Aorta (tissue), 5 donors: ENCODE results near the gene ADAM21. TPM values are rescaled to one million over a fixed set of nuclear protein-coding genes. Genes with fewer than 3 reads are reported as not detected.
A peak's percentile ranks its signal among the peaks of the same experiment; 100 is the strongest.
"Not testable (repeated sequence)": the region's sequence is repeated elsewhere in the genome, so short reads cannot be mapped to it uniquely, and the experiment has no call there.

Source experiments
- ATAC-seq: fragments of 200-7000 bp; cut with Tn5 transposase; one replicate; pipeline ENCODE4 v1.9.1; 2022; ENCODE audit warnings: moderate library complexity; ENCODE audit not compliant: low FRiP score
- DNase-seq, 2 donors: peaks; one replicate each; pipeline ENCODE4 v3.0.0-alpha.2; 2020
- H3K27ac ChIP-seq, 2 donors: one replicate each; pipeline ENCODE4 v1.5.1; 2013; ENCODE audit warnings: low read length in 2 of 2, mild to moderate bottlenecking in 2 of 2, moderate library complexity in 2 of 2, control low read depth in 1 of 2, inconsistent platforms in 1 of 2, low read depth in 1 of 2
- H3K27me3 ChIP-seq, 2 donors: one replicate each; pipeline ENCODE4 v1.6.1; 2013; ENCODE audit warnings: control low read depth in 1 of 2, low read length in 1 of 2, mild to moderate bottlenecking in 1 of 2, moderate library complexity in 1 of 2; ENCODE audit not compliant: insufficient read depth in 2 of 2, control insufficient read depth in 1 of 2
- H3K36me3 ChIP-seq, 2 donors: one replicate each; pipeline ENCODE4 v1.6.1; 2013; ENCODE audit warnings: control low read depth in 1 of 2, low read length in 1 of 2, mild to moderate bottlenecking in 1 of 2; ENCODE audit not compliant: insufficient read depth in 2 of 2, control insufficient read depth in 1 of 2
- H3K4me1 ChIP-seq, 2 donors: one replicate each; pipeline ENCODE4 v1.6.1; 2013; ENCODE audit warnings: low read length in 2 of 2, control low read depth in 1 of 2, mild to moderate bottlenecking in 1 of 2, moderate library complexity in 1 of 2; ENCODE audit not compliant: insufficient read depth in 2 of 2, control insufficient read depth in 1 of 2
- H3K4me3 ChIP-seq, 2 donors: one replicate each; pipeline ENCODE4 v1.5.1; 2013; ENCODE audit warnings: low read length in 2 of 2, control low read depth in 1 of 2, mild to moderate bottlenecking in 1 of 2
- H3K9me3 ChIP-seq: one replicate; pipeline ENCODE4 v1.6.1; 2013; ENCODE audit warnings: mild to moderate bottlenecking, low read length; ENCODE audit not compliant: control insufficient read depth
- WGBS, 2 donors: extraction: QIAGEN DNeasy Blood & Tissue Kit; methylation state at CpG; one replicate each; pipeline ENCODE4 v1.1.7; 2013; 5-methylcytosine and 5-hydroxymethylcytosine counted together
- intact Hi-C, 2 donors: fragments of 100-400 bp; cut with DNase I; formaldehyde crosslinking; loops; one replicate each; pipeline versions ENCODE4 v1.14.2 to v1.15.0; 2022
- long read RNA-seq, 2 donors: library from polyadenylated mRNA; unstranded; transcript quantifications; one replicate each; pipeline ENCODE4 v2.0.0, GENCODE V29; 2020 to 2021
- polyA plus RNA-seq, 2 donors: library from polyadenylated mRNA; stranded (reverse); fragments of 200-250 nt; gene quantifications; one replicate each; pipeline ENCODE4 v1.2.3, GENCODE V29; 2013
- total RNA-seq, 2 donors: library from RNA; stranded (reverse); fragmentation: NEBNext Ultra II Directional; extraction: Animal tissue kit (Norgen Biotek cat#: 25700); gene quantifications; one replicate each; pipeline ENCODE4 v1.2.1, GENCODE V29; 2021
- donor health status: healthy with polysubstance abuse.
- donor health status: Bipolar disorder and iron deficiency.
- donor health status: DM: no; HTN: no; CAD: no.
- donor health status: DM: no; HTN: no; CAD: no.
- donor health status: DM: yes; HTN: yes; CAD: no.

Gene ADAM21
- total RNA-seq (under 1 TPM; 0.13 to 0.24 TPM), polyA plus RNA-seq (not detected)
- long read RNA-seq, donor 1, partial matches to known transcripts, result 0 of 2 reads
- long read RNA-seq, donor 1, other reads (novel, unspliced or antisense), result 2 of 2 reads
- long read RNA-seq, donor 2, result 0 reads

GRCh38 chr14:70451874-70452273, at the start of gene ADAM21:
Gene ADAM21, plus strand, starts transcription at chr14:70452174. Its CDS starts 5,326 bp downstream, at chr14:70457500.
- Histone ChIP-seq H3K9me3 (no peaks in the 10 kb centered on the region), H3K27ac (no peak within 1 kb of the TSS), H3K4me1 (no peaks in the 10 kb centered on the region), H3K36me3 (no peaks in the 10 kb centered on the region), H3K4me3 (no peak within 1 kb of the TSS), H3K27me3 (no peaks in the 10 kb centered on the region)
- 90 to 91% methylated on average over 1 of the region's 1 CpG for WGBS, 2 donors
- intact Hi-C loops, result no loop called here
- DNase-seq (no peak), ATAC-seq (no peak)

DNA sequence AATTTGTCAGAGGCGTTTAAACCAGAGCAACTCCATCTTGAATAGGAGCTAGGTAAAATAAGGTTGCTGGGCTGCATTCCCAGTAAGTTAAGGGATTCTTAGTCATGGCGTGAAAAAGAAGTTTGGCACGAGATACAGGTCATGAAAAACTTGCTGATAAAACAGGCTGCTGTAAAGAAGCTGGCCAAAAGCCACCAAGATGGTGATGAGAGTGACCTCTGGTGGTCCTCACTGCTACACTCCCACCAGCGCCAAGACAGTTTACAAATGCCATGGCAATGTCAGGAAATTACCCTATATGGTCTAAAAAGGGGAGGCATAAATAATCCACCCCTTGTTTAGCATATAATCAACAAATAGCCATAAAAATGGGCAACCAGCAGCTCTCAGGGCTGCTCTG, 48.6 kb upstream of the ADAM21 start:
- H3K4me1 ChIP-seq, ATAC-seq, H3K4me3 ChIP-seq, H3K27ac ChIP-seq, H3K9me3 ChIP-seq, intact Hi-C loops, H3K27me3 ChIP-seq, DNase-seq, H3K36me3 ChIP-seq: not testable (repeated sequence)
- WGBS, 2 donors, result 18 to 22% methylated on average over 4 of the region's 4 CpGs

GRCh38 chr14:70406216-70406615, 45.8 kb upstream of the ADAM21 start:
- intact Hi-C loops, result not testable (repeated sequence)

GRCh38 chr14:70407621-70408020, 44.4 kb upstream of the ADAM21 start:
- intact Hi-C loops, result no loop called here
- WGBS, 2 donors, result 96% methylated on average over 4 of the region's 4 CpGs
- H3K36me3 ChIP-seq, result peaks cover 2 to 3% of the 10 kb centered on the region in 2 donors
- H3K27ac ChIP-seq, result no peak overlapping the region
- H3K9me3 ChIP-seq, result no peaks in the 10 kb centered on the region
- DNase-seq, result no peak
- ATAC-seq, result no peak
- H3K27me3 ChIP-seq, result no peaks in the 10 kb centered on the region
- peaks cover 2 to 5% of the 10 kb centered on the region in 2 donors for H3K4me1 ChIP-seq
- H3K4me3 ChIP-seq, result no peak overlapping the region

More at GRCh38 chr14:70406216-70406615, 45.8 kb upstream of the ADAM21 start:
- not testable (repeated sequence) for H3K27me3 ChIP-seq, H3K36me3 ChIP-seq, H3K4me3 ChIP-seq, DNase-seq, H3K9me3 ChIP-seq, H3K27ac ChIP-seq, ATAC-seq, H3K4me1 ChIP-seq
- 83 to 84% methylated on average over 4 of the region's 4 CpGs for WGBS, 2 donors

- Histone ChIP-seq H3K27me3 (no peaks in the 10 kb centered on the region), H3K4me1 (peaks cover 0 to 10% of the 10 kb centered on the region in 2 donors), H3K4me3 (peak overlapping the region; percentile 90 to 92), H3K9me3 (no peaks in the 10 kb centered on the region), H3K36me3 (no peaks in the 10 kb centered on the region), H3K27ac (no peak overlapping the region)
- WGBS, 2 donors, result 39 to 55% methylated on average over 2 of the region's 2 CpGs
- intact Hi-C loops, result no loop called here
- DNase-seq (no peak), ATAC-seq (no peak)
These were observed 36.2 kb upstream of the ADAM21 start for GRCh38 chr14:70415788-70416187.

GRCh38 chr14:70416338-70416724, 35.6 kb upstream of the ADAM21 start:
- ATAC-seq, result no peak
- no peak for DNase-seq
- 3 to 6% methylated on average over 9 of the region's 9 CpGs for WGBS, 2 donors
- intact Hi-C loops, result no loop called here
- no peaks in the 10 kb centered on the region for H3K9me3 ChIP-seq
- H3K27ac ChIP-seq, result no peak overlapping the region
- H3K4me1 ChIP-seq, result peaks cover 0 to 8% of the 10 kb centered on the region in 2 donors
- H3K36me3 ChIP-seq, result no peaks in the 10 kb centered on the region
- peak overlapping the region; percentile 90 to 92 for H3K4me3 ChIP-seq
- H3K27me3 ChIP-seq, result no peaks in the 10 kb centered on the region

GRCh38 chr14:70416725-70417349, 35.1 kb upstream of the ADAM21 start, which contains the start of gene SYNJ2BP:
Gene SYNJ2BP, minus strand, starts transcription at chr14:70417090. Its CDS starts 127 bp downstream, at chr14:70416963.
- 0 to 1% methylated on average over 22 of the region's 22 CpGs for WGBS, 2 donors
- ATAC-seq, result peak; percentile 84
- DNase-seq, result peak; percentile 77 to 85
- H3K9me3 ChIP-seq, result no peaks in the 10 kb centered on the region
- H3K27ac ChIP-seq, result peak within 1 kb of the TSS in 1 of 2 donors; percentile 72
- H3K4me3 ChIP-seq, result peak within 1 kb of the TSS; percentile 90 to 92
- intact Hi-C loops, result no loop called here
- peaks cover 0 to 5% of the 10 kb centered on the region in 2 donors for H3K4me1 ChIP-seq
- H3K36me3 ChIP-seq, result no peaks in the 10 kb centered on the region
- no peaks in the 10 kb centered on the region for H3K27me3 ChIP-seq

DNA sequence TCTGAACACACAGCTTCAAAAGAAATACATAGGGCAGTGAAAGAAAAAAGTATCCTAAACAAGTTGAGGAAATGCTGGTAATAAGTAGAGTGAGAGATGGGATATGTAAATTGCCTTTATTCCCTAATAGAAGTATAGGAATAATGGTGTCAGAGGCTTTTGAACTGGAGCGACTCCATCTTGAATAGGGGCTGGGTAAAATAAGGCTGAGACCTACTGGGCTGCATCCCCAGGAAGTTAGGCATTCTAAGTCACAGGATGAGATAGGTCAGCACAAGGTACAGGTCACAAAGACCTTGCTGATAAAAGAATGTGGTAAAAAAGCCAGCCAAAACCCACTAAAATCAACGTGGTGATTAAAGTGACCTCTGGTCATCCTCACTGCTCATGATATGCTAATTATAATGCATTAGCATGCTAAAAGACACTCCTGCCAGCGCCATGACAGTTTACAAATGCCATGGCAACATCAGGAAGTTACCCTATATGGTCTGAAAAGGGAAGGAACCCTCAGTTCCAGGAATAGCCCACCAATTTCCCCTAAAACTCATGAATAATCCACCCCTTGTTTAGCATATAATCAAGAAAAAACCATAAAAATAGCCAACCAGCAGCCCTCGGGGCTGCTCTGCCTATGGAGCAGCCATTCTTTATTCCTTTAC, 32.6 kb upstream of the ADAM21 start:
- intact Hi-C loops, H3K4me1 ChIP-seq, H3K27me3 ChIP-seq, DNase-seq, H3K36me3 ChIP-seq, ATAC-seq, H3K27ac ChIP-seq, H3K9me3 ChIP-seq, H3K4me3 ChIP-seq: not testable (repeated sequence)
- 52 to 61% methylated on average over 4 of the region's 4 CpGs for WGBS, 2 donors

- 85 to 94% methylated on average over 2 of the region's 2 CpGs for WGBS, 2 donors
These were observed 29.4 kb upstream of the ADAM21 start for GRCh38 chr14:70422538-70422937.

More at GRCh38 chr14:70422538-70422937, 29.4 kb upstream of the ADAM21 start:
- Histone ChIP-seq H3K4me1 (peaks cover 0 to 2% of the 10 kb centered on the region in 2 donors), H3K9me3 (no peaks in the 10 kb centered on the region), H3K36me3 (no peaks in the 10 kb centered on the region), H3K27ac (no peak overlapping the region), H3K27me3 (no peaks in the 10 kb centered on the region), H3K4me3 (no peak overlapping the region)
- no peak for DNase-seq
- ATAC-seq, result no peak
- intact Hi-C loops, result no loop called here
